HepG2 (cell line): ENCODE results near the gene NKPD1. TPM values are rescaled to one million over a fixed set of nuclear protein-coding genes. Genes with fewer than 3 reads are reported as not detected.

Experiments used
- BCL6 ChIP-seq: IDR thresholded peaks from 2 replicates; pipeline ENCODE4 v1.6.1; 2016; ENCODE audit warnings: missing genetic modification reagents, missing compliant biosample characterization
- BRD4 ChIP-seq: sonication (generic); formaldehyde crosslinking; IDR thresholded peaks from 2 replicates; pipeline ENCODE4 v1.4.0; 2020; ENCODE audit warnings: missing genetic modification reagents
- CHCHD3 ChIP-seq: sonication (generic); formaldehyde crosslinking; IDR thresholded peaks from 2 replicates; pipeline ENCODE4 v1.8.0; 2022; ENCODE audit warnings: mild to moderate bottlenecking, missing genetic modification reagents, moderate library complexity
- GABPB1 ChIP-seq: IDR thresholded peaks from 2 replicates; pipeline ENCODE4 v1.6.1; 2016; ENCODE audit warnings: mild to moderate bottlenecking, missing genetic modification reagents, moderate library complexity, missing compliant biosample characterization
- GATAD2A ChIP-seq: IDR thresholded peaks from 2 replicates; pipeline ENCODE4 v1.6.1; 2016
- HOXA3 ChIP-seq: sonication (generic); formaldehyde crosslinking; IDR thresholded peaks from 2 replicates; pipeline ENCODE4 v1.5.0; 2020; ENCODE audit warnings: missing genetic modification reagents
- HOXA5 ChIP-seq: sonication (generic); formaldehyde crosslinking; IDR thresholded peaks from 2 replicates; pipeline ENCODE4 v1.4.0; 2020; ENCODE audit warnings: missing genetic modification reagents
- MZF1 ChIP-seq: sonication (generic); formaldehyde crosslinking; IDR thresholded peaks from 2 replicates; pipeline ENCODE4 v1.8.1; 2023; ENCODE audit warnings: mild to moderate bottlenecking, missing genetic modification reagents, borderline replicate concordance
- POLR2G ChIP-seq: fragments of 200-400 bp; formaldehyde crosslinking; IDR thresholded peaks from 2 replicates; pipeline ENCODE4 v1.6.1; 2018; ENCODE audit warnings: mild to moderate bottlenecking, low read depth, low read length, moderate library complexity
- PPARG ChIP-seq: conservative IDR thresholded peaks from 2 replicates; pipeline ENCODE4 v1.6.1; 2016; ENCODE audit warnings: missing biosample characterization, missing genetic modification reagents
- SP140L ChIP-seq: sonication (generic); formaldehyde crosslinking; IDR thresholded peaks from 2 replicates; pipeline ENCODE4 v1.4.0; 2020; ENCODE audit warnings: missing genetic modification reagents, borderline replicate concordance
- THAP11 ChIP-seq: IDR thresholded peaks from 2 replicates; pipeline ENCODE4 v1.6.1; 2016; ENCODE audit warnings: missing biosample characterization, missing genetic modification reagents
- ZFYVE20 ChIP-seq: sonication (generic); formaldehyde crosslinking; IDR thresholded peaks from 2 replicates; pipeline ENCODE4 v1.8.0; 2023; ENCODE audit warnings: low read depth, mild to moderate bottlenecking, moderate library complexity, missing genetic modification reagents, borderline replicate concordance
- ZMYM2 ChIP-seq: sonication (generic); formaldehyde crosslinking; IDR thresholded peaks from 2 replicates; pipeline ENCODE4 v1.8.0; 2022; ENCODE audit warnings: mild to moderate bottlenecking, missing genetic modification reagents
- ZNF20 ChIP-seq: sonication (generic); formaldehyde crosslinking; IDR thresholded peaks from 2 replicates; pipeline ENCODE4 v1.4.0; 2020; ENCODE audit warnings: mild to moderate bottlenecking, moderate library complexity, missing genetic modification reagents
- ZNF501 ChIP-seq: sonication (generic); formaldehyde crosslinking; IDR thresholded peaks from 2 replicates; pipeline ENCODE4 v1.5.1; 2020; ENCODE audit warnings: mild to moderate bottlenecking, moderate library complexity, missing genetic modification reagents
- ZNF558 ChIP-seq: sonication (generic); formaldehyde crosslinking; IDR thresholded peaks from 2 replicates; pipeline ENCODE4 v1.9.0; 2022; ENCODE audit warnings: mild to moderate bottlenecking, missing genetic modification reagents, borderline replicate concordance
- ZNF614 ChIP-seq: IDR thresholded peaks from 2 replicates; pipeline ENCODE4 v1.6.1; 2018; ENCODE audit warnings: missing biosample characterization, missing genetic modification reagents, inconsistent platforms, borderline replicate concordance
- ZNF720 ChIP-seq: sonication (generic); formaldehyde crosslinking; IDR thresholded peaks from 2 replicates; pipeline ENCODE4 v1.4.0; 2020; ENCODE audit warnings: missing genetic modification reagents
- ZNF788 ChIP-seq: sonication (generic); formaldehyde crosslinking; IDR thresholded peaks from 2 replicates; pipeline ENCODE4 v1.5.0; 2020; ENCODE audit warnings: mild to moderate bottlenecking, missing genetic modification reagents, borderline replicate concordance
- polyA plus RNA-seq, 8 experiments: library from polyadenylated mRNA; depleted of rRNA in 3 of 8; stranded (reverse) in 7 of 8; unstranded in 1 of 8; fragments of >200 nt; fragmentation: Illumina TruSeq in 4 of 8; extraction: Trizol in 4 of 8; gene quantifications; 2 replicates each; pipeline versions ENCODE4 v1.2.1 to v1.2.3, GENCODE V29; 2011 to 2016; ENCODE audit warnings: low read depth in 4 of 8, missing spikeins in 1 of 8, mixed read lengths in 1 of 8; ENCODE audit not compliant: insufficient read depth in 1 of 8
- total RNA-seq, 5 experiments: library from RNA; depleted of rRNA; stranded (reverse); fragments of >200 nt; fragmentation: Illumina TruSeq; extraction: Trizol; gene quantifications; 2 replicates each; pipeline ENCODE4 v1.2.3, GENCODE V29; 2016; ENCODE audit warnings: low read depth in 1 of 5
- TF ChIP-seq, protein P1 (sequence below): sonication (generic); formaldehyde crosslinking; IDR thresholded peaks from 2 replicates; pipeline ENCODE4 v1.4.0; 2020; ENCODE audit warnings: missing genetic modification reagents
- TF ChIP-seq, protein P2 (sequence below): sonication (generic); formaldehyde crosslinking; IDR thresholded peaks from 2 replicates; pipeline ENCODE4 v1.8.0; 2022; ENCODE audit warnings: mild to moderate bottlenecking, missing genetic modification reagents
- TF ChIP-seq, protein P3 (sequence below): sonication (generic); formaldehyde crosslinking; conservative IDR thresholded peaks from 2 replicates; pipeline ENCODE4 v1.4.0; 2020; ENCODE audit warnings: missing genetic modification reagents
- TF ChIP-seq, protein P4 (sequence below): sonication (generic); formaldehyde crosslinking; conservative IDR thresholded peaks from 2 replicates; pipeline ENCODE4 v1.4.0; 2020; ENCODE audit warnings: mild to moderate bottlenecking, missing genetic modification reagents, moderate library complexity

Gene NKPD1
- total and polyA plus RNA-seq, 2 of the 13 experiments (the other 11 are each of a cell fraction or from before 2014, with no cell fraction given) = 0.03 TPM; not detected in 1

DNA sequence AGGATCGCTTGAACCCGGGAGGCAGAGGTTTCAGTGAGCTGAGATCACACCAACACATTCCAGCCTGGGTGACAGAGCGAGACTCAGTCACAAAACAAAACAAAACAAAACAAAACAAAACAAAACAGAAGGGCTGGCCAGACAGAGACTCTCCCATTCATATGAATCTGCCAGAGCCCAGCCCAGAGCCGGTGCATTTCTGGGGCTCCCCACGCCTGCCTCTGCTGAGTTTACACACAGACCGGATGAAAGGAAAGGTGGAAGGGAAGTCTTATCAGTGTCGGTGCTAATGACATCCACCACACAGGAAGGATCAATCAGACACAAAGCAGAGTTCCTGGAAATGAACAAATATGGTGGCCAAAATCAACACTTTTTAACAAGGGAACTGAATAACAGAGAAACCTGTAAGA is 10.4 kb upstream of the NKPD1 start (continued):
- TF ChIP-seq, protein P1, sequence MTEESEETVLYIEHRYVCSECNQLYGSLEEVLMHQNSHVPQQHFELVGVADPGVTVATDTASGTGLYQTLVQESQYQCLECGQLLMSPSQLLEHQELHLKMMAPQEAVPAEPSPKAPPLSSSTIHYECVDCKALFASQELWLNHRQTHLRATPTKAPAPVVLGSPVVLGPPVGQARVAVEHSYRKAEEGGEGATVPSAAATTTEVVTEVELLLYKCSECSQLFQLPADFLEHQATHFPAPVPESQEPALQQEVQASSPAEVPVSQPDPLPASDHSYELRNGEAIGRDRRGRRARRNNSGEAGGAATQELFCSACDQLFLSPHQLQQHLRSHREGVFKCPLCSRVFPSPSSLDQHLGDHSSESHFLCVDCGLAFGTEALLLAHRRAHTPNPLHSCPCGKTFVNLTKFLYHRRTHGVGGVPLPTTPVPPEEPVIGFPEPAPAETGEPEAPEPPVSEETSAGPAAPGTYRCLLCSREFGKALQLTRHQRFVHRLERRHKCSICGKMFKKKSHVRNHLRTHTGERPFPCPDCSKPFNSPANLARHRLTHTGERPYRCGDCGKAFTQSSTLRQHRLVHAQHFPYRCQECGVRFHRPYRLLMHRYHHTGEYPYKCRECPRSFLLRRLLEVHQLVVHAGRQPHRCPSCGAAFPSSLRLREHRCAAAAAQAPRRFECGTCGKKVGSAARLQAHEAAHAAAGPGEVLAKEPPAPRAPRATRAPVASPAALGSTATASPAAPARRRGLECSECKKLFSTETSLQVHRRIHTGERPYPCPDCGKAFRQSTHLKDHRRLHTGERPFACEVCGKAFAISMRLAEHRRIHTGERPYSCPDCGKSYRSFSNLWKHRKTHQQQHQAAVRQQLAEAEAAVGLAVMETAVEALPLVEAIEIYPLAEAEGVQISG (CRISPR knock-in tag) = no peak
- TF ChIP-seq, protein P2, sequence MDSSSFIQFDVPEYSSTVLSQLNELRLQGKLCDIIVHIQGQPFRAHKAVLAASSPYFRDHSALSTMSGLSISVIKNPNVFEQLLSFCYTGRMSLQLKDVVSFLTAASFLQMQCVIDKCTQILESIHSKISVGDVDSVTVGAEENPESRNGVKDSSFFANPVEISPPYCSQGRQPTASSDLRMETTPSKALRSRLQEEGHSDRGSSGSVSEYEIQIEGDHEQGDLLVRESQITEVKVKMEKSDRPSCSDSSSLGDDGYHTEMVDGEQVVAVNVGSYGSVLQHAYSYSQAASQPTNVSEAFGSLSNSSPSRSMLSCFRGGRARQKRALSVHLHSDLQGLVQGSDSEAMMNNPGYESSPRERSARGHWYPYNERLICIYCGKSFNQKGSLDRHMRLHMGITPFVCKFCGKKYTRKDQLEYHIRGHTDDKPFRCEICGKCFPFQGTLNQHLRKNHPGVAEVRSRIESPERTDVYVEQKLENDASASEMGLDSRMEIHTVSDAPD (CRISPR knock-in tag) = no peak
- TF ChIP-seq GABPB1 (no peak), PPARG (CRISPR knock-in tag) (peak; percentile 60; the same call in 1 of the 2 replicates), ZNF788 (CRISPR knock-in tag) (no peak; the same call in 1 of the 2 replicates), ZNF720 (CRISPR knock-in tag) (no peak), HOXA3 (CRISPR knock-in tag) (peak; percentile 54; the same call in 1 of the 2 replicates), BCL6 (CRISPR knock-in tag) (peak; percentile 95), ZFYVE20 (CRISPR knock-in tag) (no peak), POLR2G (no peak), ZNF614 (CRISPR knock-in tag) (0 out of 2 replicates have a peak, but pooled peaks have one; percentile 31), CHCHD3 (CRISPR knock-in tag) (no peak), ZNF558 (CRISPR knock-in tag) (no peak), MZF1 (CRISPR knock-in tag) (no peak), BRD4 (CRISPR knock-in tag) (no peak), ZMYM2 (CRISPR knock-in tag) (no peak), SP140L (CRISPR knock-in tag) (no peak), THAP11 (CRISPR knock-in tag) (peak; percentile 33; the same call in 1 of the 2 replicates), HOXA5 (CRISPR knock-in tag) (0 out of 2 replicates have a peak, but pooled peaks have one; percentile 30), GATAD2A (CRISPR knock-in tag) (peak; percentile 26; the same call in 1 of the 2 replicates), ZNF501 (CRISPR knock-in tag) (0 out of 2 replicates have a peak, but pooled peaks have one; percentile 49), ZNF20 (no peak)
- TF ChIP-seq, protein P3, sequence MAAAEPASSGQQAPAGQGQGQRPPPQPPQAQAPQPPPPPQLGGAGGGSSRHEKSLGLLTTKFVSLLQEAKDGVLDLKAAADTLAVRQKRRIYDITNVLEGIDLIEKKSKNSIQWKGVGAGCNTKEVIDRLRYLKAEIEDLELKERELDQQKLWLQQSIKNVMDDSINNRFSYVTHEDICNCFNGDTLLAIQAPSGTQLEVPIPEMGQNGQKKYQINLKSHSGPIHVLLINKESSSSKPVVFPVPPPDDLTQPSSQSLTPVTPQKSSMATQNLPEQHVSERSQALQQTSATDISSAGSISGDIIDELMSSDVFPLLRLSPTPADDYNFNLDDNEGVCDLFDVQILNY (CRISPR knock-in tag) = no peak
- TF ChIP-seq, protein P4, sequence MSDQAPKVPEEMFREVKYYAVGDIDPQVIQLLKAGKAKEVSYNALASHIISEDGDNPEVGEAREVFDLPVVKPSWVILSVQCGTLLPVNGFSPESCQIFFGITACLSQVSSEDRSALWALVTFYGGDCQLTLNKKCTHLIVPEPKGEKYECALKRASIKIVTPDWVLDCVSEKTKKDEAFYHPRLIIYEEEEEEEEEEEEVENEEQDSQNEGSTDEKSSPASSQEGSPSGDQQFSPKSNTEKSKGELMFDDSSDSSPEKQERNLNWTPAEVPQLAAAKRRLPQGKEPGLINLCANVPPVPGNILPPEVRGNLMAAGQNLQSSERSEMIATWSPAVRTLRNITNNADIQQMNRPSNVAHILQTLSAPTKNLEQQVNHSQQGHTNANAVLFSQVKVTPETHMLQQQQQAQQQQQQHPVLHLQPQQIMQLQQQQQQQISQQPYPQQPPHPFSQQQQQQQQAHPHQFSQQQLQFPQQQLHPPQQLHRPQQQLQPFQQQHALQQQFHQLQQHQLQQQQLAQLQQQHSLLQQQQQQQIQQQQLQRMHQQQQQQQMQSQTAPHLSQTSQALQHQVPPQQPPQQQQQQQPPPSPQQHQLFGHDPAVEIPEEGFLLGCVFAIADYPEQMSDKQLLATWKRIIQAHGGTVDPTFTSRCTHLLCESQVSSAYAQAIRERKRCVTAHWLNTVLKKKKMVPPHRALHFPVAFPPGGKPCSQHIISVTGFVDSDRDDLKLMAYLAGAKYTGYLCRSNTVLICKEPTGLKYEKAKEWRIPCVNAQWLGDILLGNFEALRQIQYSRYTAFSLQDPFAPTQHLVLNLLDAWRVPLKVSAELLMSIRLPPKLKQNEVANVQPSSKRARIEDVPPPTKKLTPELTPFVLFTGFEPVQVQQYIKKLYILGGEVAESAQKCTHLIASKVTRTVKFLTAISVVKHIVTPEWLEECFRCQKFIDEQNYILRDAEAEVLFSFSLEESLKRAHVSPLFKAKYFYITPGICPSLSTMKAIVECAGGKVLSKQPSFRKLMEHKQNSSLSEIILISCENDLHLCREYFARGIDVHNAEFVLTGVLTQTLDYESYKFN (CRISPR knock-in tag) = peak; percentile 82
